OCI-LY3 (cell line): ENCODE results near the gene SMAGP.

Source experiments
- CTCF ChIP-seq: fragments of 200-600, 300-600 bp; sonication (generic); IDR thresholded peaks from 2 replicates; pipeline ENCODE4 v1.5.1; 2014; ENCODE audit warnings: antibody characterized with exemption, low read length, low read depth
- EZH2phosphoT487 ChIP-seq: fragments of 200-600 bp; shearing (Covaris generic); IDR thresholded peaks from 2 replicates; pipeline ENCODE4 v1.6.1; 2018; ENCODE audit warnings: antibody characterized with exemption, mixed run types, low read depth

- TF ChIP-seq CTCF (no peak), EZH2phosphoT487 (no peak)
Measured at GRCh38 chr12:51285843-51286242, 15.6 kb upstream of the SMAGP start.
